PFSK-1 (cell line): ENCODE measurements around the gene CCDC112.

Source experiments
- FOXP2 ChIP-seq: optimal IDR thresholded peaks from 2 replicates; pipeline ENCODE3; 2011; ENCODE audit warnings: borderline replicate concordance, control low read depth, inconsistent platforms; ENCODE audit not compliant: insufficient read depth; ENCODE audit errors: extremely low read length, extremely low read depth
- POLR2AphosphoS5 ChIP-seq: IDR thresholded peaks from 2 replicates; pipeline ENCODE4 v1.6.1; 2012; ENCODE audit warnings: low read depth, mild to moderate bottlenecking, control low read depth, low read length, moderate library complexity
- REST ChIP-seq, 2 experiments: IDR thresholded peaks; 2 replicates each; pipeline versions ENCODE4 v1.6.1 to v1.8.0; 2011 to 2012; ENCODE audit warnings: low read depth in 2 of 2, low read length in 2 of 2, control low read depth in 1 of 2, inconsistent platforms in 1 of 2, mild to moderate bottlenecking in 1 of 2, moderate library complexity in 1 of 2; ENCODE audit not compliant: insufficient read depth in 1 of 2
- SIN3A ChIP-seq: IDR thresholded peaks from 2 replicates; pipeline ENCODE4 v1.6.1; 2012; ENCODE audit warnings: mild to moderate bottlenecking, low read length, moderate library complexity, borderline replicate concordance; ENCODE audit not compliant: insufficient read depth
- TAF1 ChIP-seq: IDR thresholded peaks from 2 replicates; pipeline ENCODE4 v1.6.1; 2012; ENCODE audit warnings: low read length, control low read depth, borderline replicate concordance; ENCODE audit not compliant: insufficient read depth

CCDC112 gene

GRCh38 chr5:115271295-115272050, 25.0 kb downstream of the CCDC112 start:
- TF ChIP-seq TAF1 (no peak), SIN3A (no peak), FOXP2 (no peak), REST (IDR thresholded peaks at IDR 0.05; ENCODE audit: insufficient read depth in 1 of 2, low read depth in 2 of 2, low read length in 2 of 2) (no peak), POLR2AphosphoS5 (no peak)

GRCh38 chr5:115267617-115268016, 28.8 kb downstream of the CCDC112 start:
- TF ChIP-seq POLR2AphosphoS5 (no peak), TAF1 (no peak), SIN3A (no peak), REST (IDR thresholded peaks at IDR 0.05; ENCODE audit: insufficient read depth in 1 of 2, low read depth in 2 of 2, low read length in 2 of 2) (no peak), FOXP2 (no peak)

- TF ChIP-seq TAF1 (no peak), POLR2AphosphoS5 (no peak), SIN3A (no peak), REST (IDR thresholded peaks at IDR 0.05; ENCODE audit: insufficient read depth in 1 of 2, low read depth in 2 of 2, low read length in 2 of 2) (no peak), FOXP2 (no peak)
Measured at GRCh38 chr5:115265220-115265619, 31.2 kb downstream of the CCDC112 start.

- TF ChIP-seq POLR2AphosphoS5 (no peak), FOXP2 (no peak)
Measured at GRCh38 chr5:115264786-115265185, 31.7 kb downstream of the CCDC112 start.

- TF ChIP-seq POLR2AphosphoS5 (0 out of 2 replicates have a peak, but pooled peaks have one; percentile 12), REST (IDR thresholded peaks at IDR 0.05; ENCODE audit: insufficient read depth in 1 of 2, low read depth in 2 of 2, low read length in 2 of 2) (no peak), TAF1 (no peak; the same call in 1 of the 2 replicates)
Measured at GRCh38 chr5:115263078-115263380, 33.4 kb downstream of the CCDC112 start.
